SK-N-SH treated with all-trans-retinoic acid at 6 μM for 48 hours (cell line): ENCODE results near the gene SORCS1.

Experiments
- ATAC-seq: fragments of 200-7000 bp; cut with Tn5 transposase; 3 replicates; pipeline ENCODE4 v1.9.1; 2020; ENCODE audit warnings: mild to moderate bottlenecking, moderate library complexity
- ESRRG ChIP-seq: fragments of 250-450 bp; sonication (Bioruptor Pico); IDR thresholded peaks from 2 replicates; pipeline ENCODE4 v1.6.1; 2021; ENCODE audit warnings: mild to moderate bottlenecking
- GLIS3 ChIP-seq: fragments of 250-450 bp; sonication (Bioruptor Pico); IDR thresholded peaks from 2 replicates; pipeline ENCODE4 v1.5.0; 2020; ENCODE audit warnings: mild to moderate bottlenecking, moderate library complexity
- ISL1 ChIP-seq: fragments of 250-450 bp; sonication (Bioruptor Pico); IDR thresholded peaks from 2 replicates; pipeline ENCODE4 v2.1.2; 2022; ENCODE audit warnings: mild to moderate bottlenecking, moderate library complexity
- OSR1 ChIP-seq: fragments of 250-450 bp; sonication (Bioruptor Pico); IDR thresholded peaks from 2 replicates; pipeline ENCODE4 v1.8.0; 2022; ENCODE audit warnings: moderate library complexity, mild to moderate bottlenecking, inconsistent platforms
- PPARA ChIP-seq: fragments of 250-450 bp; sonication (Bioruptor Pico); IDR thresholded peaks from 2 replicates; pipeline ENCODE4 v1.5.0; 2020; ENCODE audit warnings: mild to moderate bottlenecking, borderline replicate concordance
- RARB ChIP-seq: fragments of 250-450 bp; sonication (Bioruptor Pico); IDR thresholded peaks from 2 replicates; pipeline ENCODE4 v1.8.0; 2021; ENCODE audit warnings: mild to moderate bottlenecking, moderate library complexity
- SNAI2 ChIP-seq: fragments of 250-450 bp; sonication (Bioruptor Pico); IDR thresholded peaks from 2 replicates; pipeline ENCODE4 v1.5.0; 2020; ENCODE audit warnings: mild to moderate bottlenecking, moderate library complexity
- TCF4 ChIP-seq: fragments of 250-450 bp; sonication (Bioruptor Pico); IDR thresholded peaks from 2 replicates; pipeline ENCODE4 v1.8.0; 2021; ENCODE audit warnings: mild to moderate bottlenecking, moderate library complexity, borderline replicate concordance
- ZFP3 ChIP-seq: fragments of 250-450 bp; sonication (Bioruptor Pico); IDR thresholded peaks from 2 replicates; pipeline ENCODE4 v1.5.0; 2020; ENCODE audit warnings: mild to moderate bottlenecking, moderate library complexity
- ZFP30 ChIP-seq: fragments of 450-650 bp; formaldehyde crosslinking; IDR thresholded peaks from 2 replicates; pipeline ENCODE4 v1.5.0; 2022; ENCODE audit warnings: mild to moderate bottlenecking, moderate library complexity
- ZNF565 ChIP-seq: fragments of 450-650 bp; formaldehyde crosslinking; conservative IDR thresholded peaks from 2 replicates; pipeline ENCODE4 v1.5.0; 2020; ENCODE audit warnings: low read depth, mild to moderate bottlenecking, moderate library complexity
- ZNF8 ChIP-seq: fragments of 450-650 bp; formaldehyde crosslinking; IDR thresholded peaks from 2 replicates; pipeline ENCODE4 v1.5.0; 2020; ENCODE audit warnings: mild to moderate bottlenecking, moderate library complexity
- TF ChIP-seq, protein P1 (sequence below): fragments of 250-450 bp; sonication (Bioruptor Pico); IDR thresholded peaks from 2 replicates; pipeline ENCODE4 v1.8.0; 2020; ENCODE audit warnings: mild to moderate bottlenecking, moderate library complexity, borderline replicate concordance
- TF ChIP-seq, protein P2 (sequence below): fragments of 250-450 bp; sonication (Bioruptor Pico); IDR thresholded peaks from 2 replicates; pipeline ENCODE4 v1.5.1; 2020; ENCODE audit warnings: low read depth, mild to moderate bottlenecking, moderate library complexity
- TF ChIP-seq, protein P3 (sequence below): fragments of 250-450 bp; sonication (Bioruptor Pico); IDR thresholded peaks from 2 replicates; pipeline ENCODE4 v1.5.1; 2021; ENCODE audit warnings: mild to moderate bottlenecking, moderate library complexity
- TF ChIP-seq, protein P4 (sequence below): fragments of 250-450 bp; sonication (Bioruptor Pico); IDR thresholded peaks from 2 replicates; pipeline ENCODE4 v1.5.0; 2020; ENCODE audit warnings: mild to moderate bottlenecking, moderate library complexity

SORCS1 gene

DNA sequence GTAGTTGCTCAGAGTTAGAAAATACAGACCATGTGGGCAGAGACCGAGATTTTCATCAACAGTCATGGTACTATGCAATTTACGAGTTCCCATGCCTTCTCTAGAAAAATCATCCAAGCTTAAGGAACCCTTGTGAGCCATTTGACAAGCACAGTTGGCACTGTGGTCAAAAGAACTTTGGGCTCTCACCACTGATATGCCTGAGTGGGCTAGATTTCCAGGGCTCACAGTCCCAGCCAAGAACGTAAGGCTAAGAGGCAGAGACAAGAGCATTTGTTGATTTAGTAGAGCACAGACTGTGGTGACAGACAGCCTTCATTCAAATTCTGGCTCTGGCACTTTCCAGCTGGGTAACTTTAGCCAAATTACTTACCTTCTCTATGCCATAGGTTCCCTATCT, 407.0 kb downstream of the SORCS1 start:
- TF ChIP-seq, protein P1, sequence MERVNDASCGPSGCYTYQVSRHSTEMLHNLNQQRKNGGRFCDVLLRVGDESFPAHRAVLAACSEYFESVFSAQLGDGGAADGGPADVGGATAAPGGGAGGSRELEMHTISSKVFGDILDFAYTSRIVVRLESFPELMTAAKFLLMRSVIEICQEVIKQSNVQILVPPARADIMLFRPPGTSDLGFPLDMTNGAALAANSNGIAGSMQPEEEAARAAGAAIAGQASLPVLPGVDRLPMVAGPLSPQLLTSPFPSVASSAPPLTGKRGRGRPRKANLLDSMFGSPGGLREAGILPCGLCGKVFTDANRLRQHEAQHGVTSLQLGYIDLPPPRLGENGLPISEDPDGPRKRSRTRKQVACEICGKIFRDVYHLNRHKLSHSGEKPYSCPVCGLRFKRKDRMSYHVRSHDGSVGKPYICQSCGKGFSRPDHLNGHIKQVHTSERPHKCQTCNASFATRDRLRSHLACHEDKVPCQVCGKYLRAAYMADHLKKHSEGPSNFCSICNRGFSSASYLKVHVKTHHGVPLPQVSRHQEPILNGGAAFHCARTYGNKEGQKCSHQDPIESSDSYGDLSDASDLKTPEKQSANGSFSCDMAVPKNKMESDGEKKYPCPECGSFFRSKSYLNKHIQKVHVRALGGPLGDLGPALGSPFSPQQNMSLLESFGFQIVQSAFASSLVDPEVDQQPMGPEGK (CRISPR knock-in tag): no peak
- TF ChIP-seq TCF4 (CRISPR knock-in tag) (no peak), ZFP3 (CRISPR knock-in tag) (no peak), ESRRG (CRISPR knock-in tag) (no peak), ZNF565 (CRISPR knock-in tag) (no peak), GLIS3 (CRISPR knock-in tag) (no peak), OSR1 (CRISPR knock-in tag) (no peak)
- TF ChIP-seq, protein P2, sequence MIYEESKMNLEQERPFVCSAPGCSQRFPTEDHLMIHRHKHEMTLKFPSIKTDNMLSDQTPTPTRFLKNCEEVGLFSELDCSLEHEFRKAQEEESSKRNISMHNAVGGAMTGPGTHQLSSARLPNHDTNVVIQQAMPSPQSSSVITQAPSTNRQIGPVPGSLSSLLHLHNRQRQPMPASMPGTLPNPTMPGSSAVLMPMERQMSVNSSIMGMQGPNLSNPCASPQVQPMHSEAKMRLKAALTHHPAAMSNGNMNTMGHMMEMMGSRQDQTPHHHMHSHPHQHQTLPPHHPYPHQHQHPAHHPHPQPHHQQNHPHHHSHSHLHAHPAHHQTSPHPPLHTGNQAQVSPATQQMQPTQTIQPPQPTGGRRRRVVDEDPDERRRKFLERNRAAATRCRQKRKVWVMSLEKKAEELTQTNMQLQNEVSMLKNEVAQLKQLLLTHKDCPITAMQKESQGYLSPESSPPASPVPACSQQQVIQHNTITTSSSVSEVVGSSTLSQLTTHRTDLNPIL: no peak
- TF ChIP-seq, protein P3, sequence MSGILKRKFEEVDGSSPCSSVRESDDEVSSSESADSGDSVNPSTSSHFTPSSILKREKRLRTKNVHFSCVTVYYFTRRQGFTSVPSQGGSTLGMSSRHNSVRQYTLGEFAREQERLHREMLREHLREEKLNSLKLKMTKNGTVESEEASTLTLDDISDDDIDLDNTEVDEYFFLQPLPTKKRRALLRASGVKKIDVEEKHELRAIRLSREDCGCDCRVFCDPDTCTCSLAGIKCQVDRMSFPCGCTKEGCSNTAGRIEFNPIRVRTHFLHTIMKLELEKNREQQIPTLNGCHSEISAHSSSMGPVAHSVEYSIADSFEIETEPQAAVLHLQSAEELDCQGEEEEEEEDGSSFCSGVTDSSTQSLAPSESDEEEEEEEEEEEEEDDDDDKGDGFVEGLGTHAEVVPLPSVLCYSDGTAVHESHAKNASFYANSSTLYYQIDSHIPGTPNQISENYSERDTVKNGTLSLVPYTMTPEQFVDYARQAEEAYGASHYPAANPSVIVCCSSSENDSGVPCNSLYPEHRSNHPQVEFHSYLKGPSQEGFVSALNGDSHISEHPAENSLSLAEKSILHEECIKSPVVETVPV (CRISPR knock-in tag): no peak
- TF ChIP-seq, protein P4, sequence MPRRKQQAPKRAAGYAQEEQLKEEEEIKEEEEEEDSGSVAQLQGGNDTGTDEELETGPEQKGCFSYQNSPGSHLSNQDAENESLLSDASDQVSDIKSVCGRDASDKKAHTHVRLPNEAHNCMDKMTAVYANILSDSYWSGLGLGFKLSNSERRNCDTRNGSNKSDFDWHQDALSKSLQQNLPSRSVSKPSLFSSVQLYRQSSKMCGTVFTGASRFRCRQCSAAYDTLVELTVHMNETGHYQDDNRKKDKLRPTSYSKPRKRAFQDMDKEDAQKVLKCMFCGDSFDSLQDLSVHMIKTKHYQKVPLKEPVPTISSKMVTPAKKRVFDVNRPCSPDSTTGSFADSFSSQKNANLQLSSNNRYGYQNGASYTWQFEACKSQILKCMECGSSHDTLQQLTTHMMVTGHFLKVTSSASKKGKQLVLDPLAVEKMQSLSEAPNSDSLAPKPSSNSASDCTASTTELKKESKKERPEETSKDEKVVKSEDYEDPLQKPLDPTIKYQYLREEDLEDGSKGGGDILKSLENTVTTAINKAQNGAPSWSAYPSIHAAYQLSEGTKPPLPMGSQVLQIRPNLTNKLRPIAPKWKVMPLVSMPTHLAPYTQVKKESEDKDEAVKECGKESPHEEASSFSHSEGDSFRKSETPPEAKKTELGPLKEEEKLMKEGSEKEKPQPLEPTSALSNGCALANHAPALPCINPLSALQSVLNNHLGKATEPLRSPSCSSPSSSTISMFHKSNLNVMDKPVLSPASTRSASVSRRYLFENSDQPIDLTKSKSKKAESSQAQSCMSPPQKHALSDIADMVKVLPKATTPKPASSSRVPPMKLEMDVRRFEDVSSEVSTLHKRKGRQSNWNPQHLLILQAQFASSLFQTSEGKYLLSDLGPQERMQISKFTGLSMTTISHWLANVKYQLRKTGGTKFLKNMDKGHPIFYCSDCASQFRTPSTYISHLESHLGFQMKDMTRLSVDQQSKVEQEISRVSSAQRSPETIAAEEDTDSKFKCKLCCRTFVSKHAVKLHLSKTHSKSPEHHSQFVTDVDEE (CRISPR knock-in tag): no peak
- ATAC-seq: no peak

DNA sequence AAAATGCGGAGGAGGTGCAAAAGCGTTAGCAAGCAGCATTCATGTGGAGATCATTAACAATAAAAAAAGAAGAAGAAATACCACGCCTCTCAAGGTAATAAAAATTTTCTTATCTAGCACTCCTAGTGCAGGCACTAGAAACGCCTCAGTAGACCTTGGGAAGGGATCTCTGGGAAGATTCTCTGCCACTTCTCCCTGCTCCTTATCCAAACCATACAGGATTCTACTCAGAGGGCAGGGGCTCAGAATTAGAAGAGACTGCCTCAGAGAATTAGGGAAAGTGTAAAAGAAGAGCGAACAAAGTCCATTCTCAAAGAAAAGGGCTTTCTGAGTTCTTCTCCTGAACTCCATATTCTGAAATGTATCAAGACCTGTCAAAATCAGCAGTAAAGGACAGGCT, 413.4 kb downstream of the SORCS1 start:
- no peak for TF ChIP-seq ZNF565 (CRISPR knock-in tag)
- TF ChIP-seq SNAI2 (CRISPR knock-in tag): no peak
- no peak for TF ChIP-seq ZFP30 (CRISPR knock-in tag)
- TF ChIP-seq ISL1 (CRISPR knock-in tag): no peak
- TF ChIP-seq ZFP3 (CRISPR knock-in tag): no peak
- no peak for TF ChIP-seq RARB (CRISPR knock-in tag)
- TF ChIP-seq, all 23 proteins: peak for 0
- ATAC-seq: no peak

DNA sequence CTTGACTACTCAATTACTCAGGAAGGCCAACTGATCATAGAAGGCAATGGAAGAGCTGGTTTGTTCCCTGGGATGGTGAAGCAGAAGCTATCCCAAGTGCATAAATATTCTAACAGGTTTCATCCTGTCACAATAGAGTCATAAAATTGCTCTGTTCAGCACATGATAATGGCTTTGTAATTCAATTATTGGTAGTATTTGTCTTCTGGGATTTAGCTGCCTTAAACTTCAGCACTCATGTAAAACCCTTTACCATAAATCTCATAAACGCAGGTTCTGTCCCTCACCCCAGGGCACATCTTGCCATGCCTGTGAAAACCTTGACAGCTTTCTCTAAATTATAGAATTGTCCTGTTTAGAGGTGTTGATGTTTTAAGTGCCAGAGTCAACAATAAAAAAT, 417.6 kb downstream of the SORCS1 start:
- no peak for ATAC-seq
- TF ChIP-seq, protein P2: no peak
- TF ChIP-seq TCF4 (CRISPR knock-in tag): 0 out of 2 replicates have a peak, but pooled peaks have one; percentile 18

DNA sequence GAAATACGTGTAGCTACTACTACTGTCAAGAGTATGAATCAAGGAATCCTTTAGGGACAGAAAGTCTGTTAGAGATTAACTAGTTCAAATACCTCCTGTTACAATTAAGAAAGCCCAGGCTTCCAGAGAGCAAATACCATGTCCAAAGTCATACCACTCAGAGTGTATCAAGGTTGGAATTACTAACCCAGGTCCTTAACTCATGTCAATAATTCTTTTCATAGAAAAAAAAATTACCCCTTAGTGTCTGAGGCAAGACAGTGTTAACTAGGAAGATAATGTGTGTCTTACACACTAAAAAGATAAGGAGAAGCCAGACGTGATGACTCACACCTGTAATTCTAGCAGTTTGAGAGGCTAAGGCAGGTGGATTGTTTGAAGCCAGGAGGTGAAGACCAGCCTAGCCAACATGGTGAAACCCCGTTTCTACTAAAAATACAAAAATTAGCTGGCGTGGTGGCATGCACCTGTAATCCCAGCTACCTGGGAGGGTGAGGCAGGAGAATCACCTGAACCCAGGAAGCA, 423.4 kb downstream of the SORCS1 start:
- no peak for ATAC-seq
- no peak for TF ChIP-seq ZNF565 (CRISPR knock-in tag)
- TF ChIP-seq ESRRG (CRISPR knock-in tag): no peak
- no peak for TF ChIP-seq ZFP3 (CRISPR knock-in tag)
- no peak for TF ChIP-seq OSR1 (CRISPR knock-in tag)
- no peak for TF ChIP-seq ZNF8 (CRISPR knock-in tag)
- TF ChIP-seq PPARA (CRISPR knock-in tag): no peak
- TF ChIP-seq, protein P4 (CRISPR knock-in tag): no peak
- TF ChIP-seq TCF4 (CRISPR knock-in tag): no peak
- TF ChIP-seq ISL1 (CRISPR knock-in tag): no peak
- TF ChIP-seq SNAI2 (CRISPR knock-in tag): no peak
- TF ChIP-seq, protein P2: no peak
